Measurements from ENCODE around the gene ZBTB8OS.

DNA sequence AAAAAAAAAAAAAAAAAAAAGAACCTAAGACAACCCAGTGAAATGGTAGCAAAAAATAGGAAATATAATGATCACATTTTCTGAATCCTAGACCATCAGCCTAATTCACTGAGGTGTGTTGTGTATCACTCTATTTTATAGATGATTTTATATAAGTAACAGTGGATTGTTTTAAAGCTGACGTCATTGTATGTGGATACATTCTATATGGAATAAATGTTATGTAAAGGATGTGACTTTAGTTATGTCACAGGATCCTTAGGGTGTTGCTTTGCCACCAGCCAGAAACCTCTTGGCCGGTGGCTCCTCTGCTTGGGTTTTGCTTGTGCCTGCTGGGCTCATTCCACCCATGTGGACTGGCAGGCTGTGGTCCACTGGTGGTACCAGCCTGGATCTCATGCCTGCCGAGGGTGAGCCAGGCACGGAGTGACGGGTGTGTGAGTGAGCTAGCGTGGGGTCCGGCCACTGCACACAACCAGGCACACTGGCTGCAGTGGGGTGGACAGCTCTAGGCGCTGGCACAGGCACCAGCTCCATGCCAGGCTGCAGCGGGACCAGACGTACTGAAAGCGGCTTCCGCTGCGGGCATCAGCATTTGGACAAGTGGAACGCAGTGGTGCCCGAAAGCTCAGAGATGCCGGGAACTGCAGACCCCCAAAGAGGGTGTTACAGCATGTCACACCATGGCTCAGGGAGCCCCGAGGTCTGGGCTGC lies 44.5 kb downstream of the ZBTB8OS start:
- TF ChIP-seq KDM1A (IDR thresholded peaks at IDR 0.05) (no peak), NEUROD1 (IDR thresholded peaks at IDR 0.05; ENCODE audit: borderline replicate concordance, low read depth, low read length, partially characterized antibody) (no peak), FOS (IDR thresholded peaks at IDR 0.05; ENCODE audit: extremely low read depth, insufficient read length) (no peak), BACH1 (tag; IDR thresholded peaks at IDR 0.05) (no peak)
- TF ChIP-seq, protein P1, sequence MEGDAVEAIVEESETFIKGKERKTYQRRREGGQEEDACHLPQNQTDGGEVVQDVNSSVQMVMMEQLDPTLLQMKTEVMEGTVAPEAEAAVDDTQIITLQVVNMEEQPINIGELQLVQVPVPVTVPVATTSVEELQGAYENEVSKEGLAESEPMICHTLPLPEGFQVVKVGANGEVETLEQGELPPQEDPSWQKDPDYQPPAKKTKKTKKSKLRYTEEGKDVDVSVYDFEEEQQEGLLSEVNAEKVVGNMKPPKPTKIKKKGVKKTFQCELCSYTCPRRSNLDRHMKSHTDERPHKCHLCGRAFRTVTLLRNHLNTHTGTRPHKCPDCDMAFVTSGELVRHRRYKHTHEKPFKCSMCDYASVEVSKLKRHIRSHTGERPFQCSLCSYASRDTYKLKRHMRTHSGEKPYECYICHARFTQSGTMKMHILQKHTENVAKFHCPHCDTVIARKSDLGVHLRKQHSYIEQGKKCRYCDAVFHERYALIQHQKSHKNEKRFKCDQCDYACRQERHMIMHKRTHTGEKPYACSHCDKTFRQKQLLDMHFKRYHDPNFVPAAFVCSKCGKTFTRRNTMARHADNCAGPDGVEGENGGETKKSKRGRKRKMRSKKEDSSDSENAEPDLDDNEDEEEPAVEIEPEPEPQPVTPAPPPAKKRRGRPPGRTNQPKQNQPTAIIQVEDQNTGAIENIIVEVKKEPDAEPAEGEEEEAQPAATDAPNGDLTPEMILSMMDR (IDR thresholded peaks at IDR 0.05 in 2 of 3, conservative IDR thresholded peaks at IDR 0.05 in 1 of 3; ENCODE audit: insufficient read depth in 2 of 3, low read depth in 1 of 3, low read length in 3 of 3), result no peak
- TF ChIP-seq, protein P2, sequence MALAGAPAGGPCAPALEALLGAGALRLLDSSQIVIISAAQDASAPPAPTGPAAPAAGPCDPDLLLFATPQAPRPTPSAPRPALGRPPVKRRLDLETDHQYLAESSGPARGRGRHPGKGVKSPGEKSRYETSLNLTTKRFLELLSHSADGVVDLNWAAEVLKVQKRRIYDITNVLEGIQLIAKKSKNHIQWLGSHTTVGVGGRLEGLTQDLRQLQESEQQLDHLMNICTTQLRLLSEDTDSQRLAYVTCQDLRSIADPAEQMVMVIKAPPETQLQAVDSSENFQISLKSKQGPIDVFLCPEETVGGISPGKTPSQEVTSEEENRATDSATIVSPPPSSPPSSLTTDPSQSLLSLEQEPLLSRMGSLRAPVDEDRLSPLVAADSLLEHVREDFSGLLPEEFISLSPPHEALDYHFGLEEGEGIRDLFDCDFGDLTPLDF (CRISPR knock-in tag; IDR thresholded peaks at IDR 0.05), result no peak
